ENCODE results near the gene SULT1A4.
"Not testable (repeated sequence)": the region's sequence is repeated elsewhere in the genome, so short reads cannot be mapped to it uniquely, and the experiment has no call there.

GRCh38 chr16:29459706-29460646 lies at the start of gene SULT1A4:
- TF ChIP-seq POLR2A, CTCF (IDR thresholded peaks at IDR 0.05): not testable (repeated sequence)
